Hepatocyte (in vitro differentiated cells): Measurements from ENCODE around the gene RSPH1. TPM values are rescaled to one million over a fixed set of nuclear protein-coding genes. Genes with fewer than 3 reads are reported as not detected.
"Not testable (repeated sequence)": the region's sequence is repeated elsewhere in the genome, so short reads cannot be mapped to it uniquely, and the experiment has no call there.

ENCODE experiments used
- DNase-seq: peaks from one replicate; pipeline ENCODE4 v3.0.0-alpha.2; 2016; ENCODE audit warnings: low spot score
- H2AFZ ChIP-seq: fragments of 200-600 bp; sonication (generic); 2 replicates; pipeline ENCODE4 v1.6.0; 2016; ENCODE audit warnings: antibody characterized with exemption, mild to moderate bottlenecking
- H3K27ac ChIP-seq: fragments of 200-600 bp; sonication (generic); 2 replicates; pipeline ENCODE4 v1.5.1; 2016; ENCODE audit warnings: mild to moderate bottlenecking
- H3K27me3 ChIP-seq: fragments of 200-600 bp; sonication (generic); 2 replicates; pipeline ENCODE4 v1.6.1; 2016
- H3K36me3 ChIP-seq: fragments of 200-600 bp; sonication (generic); replicated peaks from 2 replicates; pipeline ENCODE4 v1.5.1; 2016; ENCODE audit warnings: low read depth; ENCODE audit not compliant: insufficient read depth
- H3K4me1 ChIP-seq: fragments of 200-600 bp; sonication (generic); 2 replicates; pipeline ENCODE4 v1.5.1; 2016; ENCODE audit warnings: mild to moderate bottlenecking, moderate library complexity; ENCODE audit not compliant: insufficient read depth
- H3K4me2 ChIP-seq: fragments of 200-600 bp; sonication (generic); 2 replicates; pipeline ENCODE4 v1.6.0; 2016
- H3K4me3 ChIP-seq: fragments of 200-600 bp; sonication (generic); 2 replicates; pipeline ENCODE4 v1.5.1; 2016; ENCODE audit warnings: mild to moderate bottlenecking
- H3K79me2 ChIP-seq: fragments of 200-600 bp; sonication (generic); 2 replicates; pipeline ENCODE4 v1.6.0; 2017; ENCODE audit warnings: mild to moderate bottlenecking
- H3K9me2 ChIP-seq: fragments of 200-600 bp; sonication (generic); replicated peaks from 2 replicates; pipeline ENCODE4 v1.6.0; 2017; ENCODE audit warnings: mild to moderate bottlenecking; ENCODE audit not compliant: insufficient read depth
- H3K9me3 ChIP-seq: fragments of 200-600 bp; sonication (generic); 2 replicates; pipeline ENCODE4 v1.5.1; 2016; ENCODE audit warnings: low read depth, mild to moderate bottlenecking
- H4K20me1 ChIP-seq: fragments of 200-600 bp; sonication (generic); 2 replicates; pipeline ENCODE4 v1.6.0; 2016; ENCODE audit warnings: mild to moderate bottlenecking; ENCODE audit not compliant: insufficient read depth, poor library complexity, severe bottlenecking
- CTCF ChIP-seq: fragments of 200-600 bp; sonication (generic); IDR thresholded peaks from 2 replicates; pipeline ENCODE4 v1.5.1; 2016; ENCODE audit warnings: antibody characterized with exemption, mild to moderate bottlenecking; ENCODE audit not compliant: poor library complexity
- EZH2 ChIP-seq: fragments of 200-600 bp; sonication (generic); IDR thresholded peaks from 2 replicates; pipeline ENCODE4 v1.6.1; 2016; ENCODE audit warnings: antibody characterized with exemption, mild to moderate bottlenecking, borderline replicate concordance
- EZH2phosphoT487 ChIP-seq: fragments of 200-600 bp; sonication (generic); IDR thresholded peaks from one replicate; pipeline ENCODE4 v1.6.1; 2018; ENCODE audit warnings: antibody characterized with exemption, mild to moderate bottlenecking, low read depth, moderate library complexity; ENCODE audit not compliant: unreplicated experiment, severe bottlenecking
- WGBS: methylation state at CpG from one replicate; pipeline ENCODE4 v1.1.6; 2016; ENCODE audit warnings: low lambda C conversion rate; ENCODE audit errors: missing lambda C conversion rate; 5-methylcytosine and 5-hydroxymethylcytosine counted together
- polyA plus RNA-seq: library from polyadenylated mRNA; unstranded; fragments of >200 nt; fragmentation: Nextera tagmentation; extraction: Ambion mirVana; gene quantifications from 2 replicates; pipeline ENCODE4 v1.2.1, GENCODE V29; 2016
- total RNA-seq: library from RNA; depleted of rRNA; stranded (reverse); fragments of >200 nt; gene quantifications from 2 replicates; pipeline ENCODE4 v1.2.3, GENCODE V29; 2014

Gene RSPH1
- total and polyA plus RNA-seq, 2 experiments from 2014 or later, result 1.3 to 1.8 TPM

DNA sequence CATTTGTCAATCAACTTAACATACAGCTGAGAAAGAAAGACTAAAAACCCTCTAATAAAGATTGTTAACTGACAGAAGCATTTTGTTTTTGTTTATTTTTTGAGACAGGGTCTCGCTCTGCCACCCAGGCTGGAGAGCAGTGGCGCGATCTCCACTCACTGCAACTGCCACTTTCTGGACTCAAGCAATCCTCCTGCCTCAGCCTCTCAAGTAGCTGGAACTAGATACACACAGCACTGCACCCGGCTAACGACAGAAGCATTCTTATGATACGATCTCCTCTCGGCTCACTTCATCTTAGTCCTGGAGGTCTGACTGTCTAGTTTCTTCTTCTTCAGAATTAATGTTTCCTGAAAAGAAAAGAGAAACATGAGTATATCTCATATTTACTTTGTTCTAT lies 23.5 kb downstream of the RSPH1 start:
- Histone ChIP-seq H2AFZ (no peak overlapping the region), H4K20me1 (no peaks in the 10 kb centered on the region), H3K27me3 (no peaks in the 10 kb centered on the region), H3K79me2 (no peaks in the 10 kb centered on the region), H3K4me3 (no peak overlapping the region), H3K4me1 (peaks cover 27% of the 10 kb centered on the region), H3K9me3 (no peaks in the 10 kb centered on the region), H3K27ac (no peak overlapping the region), H3K36me3 (no peaks in the 10 kb centered on the region), H3K4me2 (no peak overlapping the region), H3K9me2 (no peaks in the 10 kb centered on the region)
- WGBS, result 79% methylated on average over 7 of the region's 7 CpGs
- no peak for DNase-seq
- TF ChIP-seq CTCF, result no peak
- TF ChIP-seq EZH2phosphoT487, result no peak
- no peak for TF ChIP-seq EZH2

- WGBS, result 94% methylated on average over 13 of the region's 13 CpGs
- peaks cover 30% of the 10 kb centered on the region for H3K4me1 ChIP-seq
- H3K27ac ChIP-seq, result no peak overlapping the region
- H3K27me3 ChIP-seq, result no peaks in the 10 kb centered on the region
- DNase-seq, result no peak
- H3K9me3 ChIP-seq, result no peaks in the 10 kb centered on the region
- H3K9me2 ChIP-seq, result no peaks in the 10 kb centered on the region
- no peaks in the 10 kb centered on the region for H4K20me1 ChIP-seq
- H2AFZ ChIP-seq, result no peak overlapping the region
- TF ChIP-seq EZH2phosphoT487 (no peak), EZH2 (no peak), CTCF (no peak)
- no peaks in the 10 kb centered on the region for H3K79me2 ChIP-seq
- H3K4me3 ChIP-seq, result no peak overlapping the region
- no peaks in the 10 kb centered on the region for H3K36me3 ChIP-seq
- no peak overlapping the region for H3K4me2 ChIP-seq
Observed at GRCh38 chr21:42471716-42472330, 24.2 kb downstream of the RSPH1 start.

- no peaks in the 10 kb centered on the region for H3K79me2 ChIP-seq
- TF ChIP-seq EZH2 (no peak), CTCF (no peak), EZH2phosphoT487 (no peak)
- H3K4me1 ChIP-seq, result peaks cover 30% of the 10 kb centered on the region
- no peaks in the 10 kb centered on the region for H3K9me2 ChIP-seq
- no peaks in the 10 kb centered on the region for H3K27me3 ChIP-seq
- H3K27ac ChIP-seq, result no peak overlapping the region
- no peaks in the 10 kb centered on the region for H3K36me3 ChIP-seq
- no peaks in the 10 kb centered on the region for H4K20me1 ChIP-seq
- WGBS, result 95% methylated on average over 9 of the region's 9 CpGs
- H3K4me3 ChIP-seq, result no peak overlapping the region
- DNase-seq, result no peak
- H2AFZ ChIP-seq, result no peak overlapping the region
- H3K9me3 ChIP-seq, result no peaks in the 10 kb centered on the region
- no peak overlapping the region for H3K4me2 ChIP-seq
Observed at GRCh38 chr21:42471206-42471605, 24.8 kb downstream of the RSPH1 start.

DNA sequence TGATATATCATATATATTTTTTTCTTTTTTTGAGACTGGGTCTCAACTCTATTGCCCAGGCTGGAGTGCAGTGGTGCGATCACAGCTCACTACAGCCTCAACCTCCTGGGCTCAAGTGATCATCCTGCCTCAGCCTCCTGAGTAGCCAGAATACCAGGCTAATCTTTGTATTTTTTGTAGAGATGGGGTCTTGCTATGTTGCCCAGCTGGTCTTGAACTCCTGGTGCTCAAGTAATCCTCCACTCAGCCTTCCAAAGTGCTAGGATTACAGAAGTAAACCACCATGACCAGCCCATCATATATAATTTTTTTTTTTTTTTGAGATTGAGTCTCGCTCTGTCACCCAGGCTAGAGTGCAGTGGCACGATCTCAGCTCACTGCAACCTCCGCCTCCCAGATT lies 26.3 kb downstream of the RSPH1 start:
- not testable (repeated sequence) for H3K27me3 ChIP-seq, DNase-seq, H4K20me1 ChIP-seq, H2AFZ ChIP-seq, H3K79me2 ChIP-seq, H3K36me3 ChIP-seq, H3K9me2 ChIP-seq, H3K9me3 ChIP-seq, H3K4me3 ChIP-seq
- peaks cover 36% of the 10 kb centered on the region for H3K4me1 ChIP-seq
- peak overlapping the region; percentile 14 for H3K4me2 ChIP-seq
- 99% methylated on average over 4 of the region's 4 CpGs for WGBS
- peak overlapping the region; percentile 95 for H3K27ac ChIP-seq
